GM18511 (cell line): ENCODE measurements around the gene PACS2.
"Not testable (repeated sequence)": the region's sequence is repeated elsewhere in the genome, so short reads cannot be mapped to it uniquely, and the experiment has no call there.

Experiments used
- ATAC-seq: cut with Tn5 transposase; IDR thresholded peaks from one replicate; pipeline ENCODE4 v1.9.1; 2021; ENCODE audit warnings: mild to moderate bottlenecking, moderate library complexity; ENCODE audit not compliant: unreplicated experiment

PACS2 gene

DNA sequence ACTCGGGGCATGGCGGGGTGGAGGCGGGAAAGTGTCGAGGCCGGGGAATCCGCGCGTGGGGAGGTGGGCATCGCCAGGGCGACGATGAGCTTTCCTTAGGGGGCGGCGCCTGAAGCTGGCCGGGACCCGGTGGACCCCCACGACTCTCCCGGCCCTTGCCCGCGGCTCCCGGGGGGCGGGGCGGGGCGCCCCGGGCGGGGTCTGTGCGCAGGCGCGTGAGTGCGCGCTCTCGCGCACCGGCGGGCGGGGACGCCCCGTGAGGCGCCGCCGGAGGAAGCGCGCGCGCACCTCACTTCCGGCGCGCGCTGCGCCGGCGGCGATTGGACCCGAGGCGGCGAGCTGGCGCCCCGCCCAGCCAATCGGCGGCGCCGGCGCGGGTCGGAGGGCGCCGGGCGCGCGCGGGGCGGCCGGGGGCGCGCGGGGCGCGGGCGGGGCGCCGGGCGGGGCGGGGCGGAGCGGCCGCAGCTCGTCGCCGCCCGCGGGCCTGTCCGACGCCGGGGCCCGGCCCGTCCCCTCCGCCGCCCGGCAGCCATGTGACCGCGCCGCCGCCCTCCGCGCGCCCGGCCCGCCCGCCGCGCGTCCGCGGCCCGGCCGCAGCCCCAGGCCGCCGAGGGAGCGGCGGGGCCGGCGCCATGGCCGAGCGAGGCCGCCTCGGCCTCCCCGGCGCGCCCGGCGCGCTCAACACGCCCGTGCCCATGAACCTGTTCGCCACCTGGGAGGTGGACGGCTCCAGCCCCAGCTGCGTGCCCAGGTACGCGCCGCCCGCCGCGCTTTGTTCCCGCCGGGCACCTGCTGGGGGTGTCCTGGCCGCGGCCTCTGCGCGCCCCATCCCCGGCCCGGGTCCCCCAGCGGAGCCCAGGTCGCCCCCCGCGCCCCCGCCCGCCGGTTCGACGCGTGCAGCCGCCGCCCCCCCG is at the start of gene PACS2:
Gene PACS2 (plus strand): TSS at position 462 of the 914 bp plus-strand sequence. CDS start 171 bp downstream, at position 633.
- peak; percentile 71 for ATAC-seq

- ATAC-seq = no peak
These were observed 46.6 kb upstream of the PACS2 start for GRCh38 chr14:105267820-105268548.

- no peak for ATAC-seq
These were observed 45.7 kb upstream of the PACS2 start for GRCh38 chr14:105268736-105269354.

DNA sequence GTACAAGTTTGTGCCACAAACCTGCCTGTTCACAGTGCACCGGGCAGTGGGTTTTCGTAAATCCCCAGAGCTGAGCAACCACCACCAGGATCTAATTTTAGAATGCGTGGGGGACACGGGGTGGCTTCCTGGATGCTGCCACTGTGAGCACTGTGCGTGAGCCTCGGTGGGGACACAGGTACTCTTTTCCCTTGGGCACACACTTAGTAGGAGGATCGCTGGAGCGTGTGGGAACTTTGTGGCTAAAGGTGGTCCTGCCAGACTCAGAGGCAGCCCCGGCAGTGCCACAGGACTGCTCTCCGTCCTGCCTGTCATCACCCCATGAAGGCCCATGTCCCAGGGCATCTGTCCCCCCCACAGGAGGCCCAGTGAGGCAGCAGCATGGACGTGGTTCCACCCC is 45.1 kb upstream of the PACS2 start:
- ATAC-seq = no peak

- no peak for ATAC-seq
These were observed 43.2 kb upstream of the PACS2 start for GRCh38 chr14:105271224-105271890.

GRCh38 chr14:105272623-105273022 is 41.9 kb upstream of the PACS2 start:
- ATAC-seq = no peak

GRCh38 chr14:105273062-105273461 is 41.5 kb upstream of the PACS2 start:
- ATAC-seq = no peak

DNA sequence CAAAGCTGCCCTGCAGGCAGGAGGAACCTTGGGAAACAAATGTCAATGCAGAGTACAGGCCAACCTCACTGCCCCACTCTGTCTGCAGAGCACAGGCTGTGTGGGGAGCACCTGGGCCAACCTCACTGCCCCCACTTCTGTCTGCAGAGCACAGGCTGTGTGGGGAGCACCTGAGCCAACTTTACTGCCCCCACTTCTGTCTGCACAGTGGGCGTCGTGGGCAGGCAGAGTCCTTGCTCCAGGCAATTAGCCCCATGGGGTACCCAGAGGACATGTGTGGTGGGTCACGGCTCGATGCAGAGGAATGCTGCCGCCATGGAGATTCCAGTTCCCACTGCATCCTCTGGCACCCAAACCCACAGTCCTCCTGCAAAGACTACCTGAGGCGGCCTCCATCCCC is 39.9 kb upstream of the PACS2 start:
- ATAC-seq = no peak

GRCh38 chr14:105275267-105275946 is 39.1 kb upstream of the PACS2 start:
- ATAC-seq = no peak

- not testable (repeated sequence) for ATAC-seq
These were observed 37.1 kb upstream of the PACS2 start for GRCh38 chr14:105277448-105277847.

GRCh38 chr14:105279642-105280361 is 34.7 kb upstream of the PACS2 start:
- no peak for ATAC-seq

GRCh38 chr14:105280525-105280924 is 34.0 kb upstream of the PACS2 start:
- no peak for ATAC-seq

GRCh38 chr14:105281371-105282097 is 33.0 kb upstream of the PACS2 start:
- ATAC-seq = no peak

DNA sequence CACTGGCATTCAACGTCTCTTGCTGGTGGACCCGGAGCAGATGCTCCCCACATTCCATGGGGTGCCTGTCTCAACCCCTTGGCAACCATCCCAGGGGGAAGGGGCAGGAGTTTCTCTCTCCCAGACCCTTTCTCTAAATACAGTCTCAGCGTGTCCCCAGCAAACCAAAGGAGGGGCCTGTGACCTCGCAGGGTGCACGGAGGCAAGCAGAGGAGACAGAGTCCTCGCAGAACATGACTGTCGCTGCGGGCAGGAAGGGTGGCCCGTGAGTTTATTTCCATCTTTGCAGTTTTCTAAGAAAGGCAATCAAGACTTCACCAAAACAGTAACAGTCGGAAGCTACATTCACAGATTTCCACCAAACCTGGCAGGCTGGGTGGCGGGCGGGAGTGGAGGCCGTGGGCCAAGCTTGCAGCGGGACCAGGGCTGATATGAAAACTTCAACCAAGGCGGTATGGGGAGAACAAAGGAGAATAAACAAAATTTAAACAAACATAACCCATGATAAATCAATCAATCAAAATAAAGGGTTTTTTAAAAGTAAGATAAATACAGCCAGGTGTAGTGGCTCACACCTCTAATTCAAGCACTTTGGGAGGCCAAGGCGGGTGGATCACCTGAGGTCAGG is 32.3 kb upstream of the PACS2 start:
- ATAC-seq = no peak

DNA sequence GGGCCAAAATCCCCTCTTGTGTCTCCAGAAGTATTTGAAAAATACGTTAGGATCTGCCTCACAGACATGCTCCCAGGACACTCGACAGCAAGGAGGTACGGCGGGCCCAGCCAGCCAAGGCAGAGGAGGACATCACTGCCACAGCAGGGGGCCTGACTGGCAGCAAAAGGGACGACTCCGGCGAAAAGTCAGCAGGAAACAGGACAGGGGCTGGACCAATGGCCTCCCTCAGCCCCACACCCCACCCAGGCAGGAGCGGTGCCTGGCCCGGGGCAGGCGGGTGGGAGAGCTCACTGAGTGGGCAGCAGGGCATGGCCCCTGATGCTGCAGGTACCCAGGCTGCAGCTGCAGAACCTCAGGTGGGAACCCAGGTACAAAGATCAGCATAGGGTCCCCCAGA is 31.5 kb upstream of the PACS2 start:
- ATAC-seq = no peak

GRCh38 chr14:105283899-105284298 is 30.6 kb upstream of the PACS2 start:
- no peak for ATAC-seq

DNA sequence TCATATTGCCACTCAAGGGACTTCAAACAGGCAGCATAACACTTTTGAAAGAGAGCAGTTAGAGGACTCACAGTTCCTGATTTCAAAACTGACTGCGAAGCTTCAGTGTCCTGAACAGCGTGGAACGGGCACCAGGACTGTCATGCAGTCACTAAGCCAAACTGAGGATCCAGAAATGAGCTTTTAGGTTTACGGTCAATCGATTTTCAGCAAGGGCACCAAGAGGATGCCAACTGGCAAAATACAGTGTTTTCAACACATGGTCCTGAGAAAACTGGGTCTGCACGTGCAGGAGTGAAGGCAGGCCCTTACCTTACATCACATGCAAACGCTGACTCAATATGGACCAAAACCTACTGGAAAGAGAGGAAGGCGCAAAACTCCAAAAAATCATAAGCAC is 29.4 kb upstream of the PACS2 start:
- no peak for ATAC-seq

DNA sequence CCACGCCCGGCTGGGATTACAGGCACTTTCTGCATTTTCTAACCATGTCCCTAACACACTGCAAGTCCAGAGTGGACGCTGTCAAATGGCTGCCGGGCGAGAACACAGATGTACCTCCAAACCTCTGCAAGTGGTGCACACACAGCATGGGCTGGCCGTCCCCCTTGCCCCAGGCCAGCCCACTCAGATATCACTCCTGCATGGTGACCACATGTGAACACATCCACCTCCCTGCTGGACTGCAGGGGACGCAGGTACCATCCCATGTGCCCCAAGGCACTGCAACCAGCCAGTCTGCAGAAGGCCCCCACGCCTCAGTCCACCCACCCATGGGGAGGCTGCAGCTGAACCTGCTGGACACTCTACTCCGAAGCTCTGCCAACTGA is 27.8 kb upstream of the PACS2 start:
- no peak for ATAC-seq
